Stimulated activated CD8-positive, alpha-beta memory T cell treated with anti-CD3 and anti-CD28 coated beads, Interleukin-2, amount 100 ng/mL, for 1 hour (primary cell): ENCODE data around the gene KRT75.

Experiments used
- DNase-seq, 2 donors: peaks; one replicate each; pipeline ENCODE4 v3.0.0-alpha.2; 2020; ENCODE audit warnings: low read depth in 2 of 2

KRT75 gene

GRCh38 chr12:52391618-52392002 is 42.6 kb downstream of the KRT75 start:
- no peak for DNase-seq

GRCh38 chr12:52390739-52391617 is 43.2 kb downstream of the KRT75 start:
- no peak for DNase-seq

- DNase-seq = no peak
These were observed 44.6 kb downstream of the KRT75 start for GRCh38 chr12:52389313-52390207.

- DNase-seq = no peak
These were observed 46.3 kb downstream of the KRT75 start for GRCh38 chr12:52387859-52388258.

DNA sequence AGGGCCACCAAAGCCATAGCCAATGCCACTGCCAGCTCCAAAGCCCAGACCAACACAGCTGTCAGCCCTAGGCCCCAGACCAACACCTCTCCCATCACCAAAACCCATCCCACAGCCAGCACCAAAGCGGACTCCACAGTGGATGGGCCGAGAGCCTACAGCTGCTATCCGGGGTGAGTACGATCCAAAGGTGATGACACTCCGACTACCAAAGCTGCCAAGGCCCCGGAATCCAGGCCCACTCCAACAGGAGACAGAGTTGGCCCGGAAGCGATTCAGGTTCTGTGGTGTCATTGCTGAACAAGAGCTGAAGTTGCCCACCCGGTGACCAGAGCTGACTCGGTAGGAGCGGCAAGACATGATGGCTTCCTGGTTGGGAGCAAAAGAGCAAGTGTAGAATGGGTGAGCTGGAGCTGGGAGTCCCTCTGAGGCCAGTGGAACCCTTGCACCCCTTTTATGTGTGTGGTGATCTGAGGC is 48.9 kb downstream of the KRT75 start, which contains the start of gene KRT84:
Gene KRT84, minus strand, starts transcription at position 427 of the 477 bp plus-strand sequence. Its CDS starts 67 bp downstream, at position 360.
- no peak for DNase-seq

- no peak for DNase-seq
These were observed 50.8 kb downstream of the KRT75 start for GRCh38 chr12:52383331-52383730.

- DNase-seq = no peak
These were observed 51.3 kb downstream of the KRT75 start for GRCh38 chr12:52382854-52383253.

- no peak for DNase-seq
These were observed 53.0 kb downstream of the KRT75 start for GRCh38 chr12:52381206-52381605.

- DNase-seq = no peak
These were observed 53.9 kb downstream of the KRT75 start for GRCh38 chr12:52380271-52380694.

DNA sequence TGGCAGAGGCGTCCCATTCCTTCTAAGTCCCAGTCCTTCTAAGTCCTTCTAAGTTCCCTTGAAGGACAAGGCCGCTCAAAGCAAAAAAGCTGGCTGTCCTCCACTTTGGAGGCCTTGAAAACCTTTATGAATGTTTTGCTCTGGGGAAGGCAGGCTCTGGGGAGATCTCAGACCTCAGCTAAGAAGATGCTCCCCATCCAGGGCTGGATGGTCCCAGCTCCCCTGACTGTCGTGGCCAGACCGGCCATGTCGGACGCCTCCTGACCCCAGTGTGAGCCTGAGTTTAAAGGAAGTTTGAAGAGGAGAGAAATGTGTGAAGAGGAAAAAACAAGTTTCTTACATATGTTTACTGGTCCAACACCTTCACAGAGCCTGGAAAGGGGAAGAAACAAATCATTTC is 54.6 kb downstream of the KRT75 start:
- no peak for DNase-seq

GRCh38 chr12:52378091-52378490 is 56.1 kb downstream of the KRT75 start:
- no peak for DNase-seq

GRCh38 chr12:52377266-52377665 is 56.9 kb downstream of the KRT75 start:
- DNase-seq = no peak
